ENCODE measurements around the gene CADPS2. TPM values are rescaled to one million over a fixed set of nuclear protein-coding genes. Genes with fewer than 3 reads are reported as not detected.

Gene CADPS2
- total RNA-seq, 2 experiments from 2014 or later: not detected

DNA sequence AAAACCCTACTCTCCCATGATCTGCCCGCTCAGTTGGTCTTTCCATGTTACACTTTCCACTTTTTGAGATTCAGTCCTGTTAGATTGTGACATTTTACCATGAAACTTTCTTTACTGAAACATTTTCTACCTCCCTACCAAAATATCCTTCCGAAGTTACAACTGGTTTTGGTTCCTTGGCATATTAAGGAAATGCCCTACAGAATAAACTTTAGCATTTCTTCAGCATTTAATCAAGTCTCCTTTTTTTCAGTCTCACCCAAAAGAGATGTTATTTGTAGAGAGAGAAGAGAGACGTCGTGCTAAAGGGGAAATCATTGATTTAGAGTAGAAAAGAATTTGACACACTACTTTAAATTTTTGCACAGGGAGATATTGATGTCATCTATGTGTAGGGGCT lies 572.0 kb downstream of the CADPS2 start:
- ChIA-PET CTCF (ENCODE audit: unreplicated experiment) (no interaction called here), POLR2A (no interaction called here)
- no peaks in the 10 kb centered on the region for H3K9me2 ChIP-seq (ENCODE audit: insufficient read depth, low read length)
- no peaks in the 10 kb centered on the region for H3K9me3 ChIP-seq (ENCODE audit: low read length)
- H4K20me1 ChIP-seq (ENCODE audit: insufficient read depth, low read length): no peaks in the 10 kb centered on the region
- TF ChIP-seq EZH2phosphoT487 (IDR thresholded peaks at IDR 0.05; ENCODE audit: borderline replicate concordance, low read depth, low read length) (no peak), CTCF (conservative IDR thresholded peaks at IDR 0.05; ENCODE audit: low read length) (no peak)
- no peaks in the 10 kb centered on the region for H3K4me1 ChIP-seq (ENCODE audit: insufficient read depth, low read length, poor library complexity, severe bottlenecking)
- H3K4me3 ChIP-seq (ENCODE audit: low read depth, low read length, poor library complexity, severe bottlenecking): no peak overlapping the region
- no TSS peak for BruUV-seq (replicated peaks)
- no peak overlapping the region for H2AFZ ChIP-seq (ENCODE audit: low read length)
- H3K79me2 ChIP-seq (ENCODE audit: insufficient read depth, low read depth, low read length): no peaks in the 10 kb centered on the region
- DNase-seq (ENCODE audit: low spot score): no peak
- H3K4me2 ChIP-seq (ENCODE audit: low read length): no peak overlapping the region
- intact Hi-C loops (cut with micrococcal nuclease; ENCODE audit: unreplicated experiment): no loop called here
- no peaks in the 10 kb centered on the region for H3K36me3 ChIP-seq (ENCODE audit: insufficient read depth, low read length)
- no peak overlapping the region for H3K27ac ChIP-seq (ENCODE audit: low read depth, low read length, poor library complexity, severe bottlenecking)

DNA sequence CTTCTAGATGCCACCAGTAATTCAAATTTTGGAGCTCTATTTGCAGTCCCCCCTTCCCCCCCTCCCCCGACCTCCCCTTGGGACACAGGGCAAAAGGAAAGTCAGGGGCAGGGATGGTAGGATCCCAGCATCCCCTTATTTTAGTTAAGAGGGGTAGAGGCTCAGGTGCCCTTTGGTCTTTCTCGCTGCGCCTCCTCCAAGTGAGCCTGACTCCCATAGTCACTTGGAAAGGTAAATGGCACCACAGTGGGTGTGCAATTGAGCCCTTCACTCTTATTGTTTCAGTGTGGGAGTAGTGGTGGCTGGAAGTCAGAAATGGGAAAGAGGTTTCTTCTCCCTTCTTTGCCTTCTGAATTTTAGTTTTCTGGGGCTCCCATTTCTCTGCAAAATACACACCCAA lies 573.5 kb downstream of the CADPS2 start:
- Histone ChIP-seq H3K4me2 (ENCODE audit: low read length) (no peak overlapping the region), H3K4me3 (ENCODE audit: low read depth, low read length, poor library complexity, severe bottlenecking) (no peak overlapping the region), H3K27ac (ENCODE audit: low read depth, low read length, poor library complexity, severe bottlenecking) (no peak overlapping the region), H2AFZ (ENCODE audit: low read length) (no peak overlapping the region), H3K9me2 (ENCODE audit: insufficient read depth, low read length) (no peaks in the 10 kb centered on the region), H3K4me1 (ENCODE audit: insufficient read depth, low read length, poor library complexity, severe bottlenecking) (no peaks in the 10 kb centered on the region), H3K79me2 (ENCODE audit: insufficient read depth, low read depth, low read length) (no peaks in the 10 kb centered on the region), H3K9me3 (ENCODE audit: low read length) (no peaks in the 10 kb centered on the region), H4K20me1 (ENCODE audit: insufficient read depth, low read length) (no peaks in the 10 kb centered on the region), H3K36me3 (ENCODE audit: insufficient read depth, low read length) (no peaks in the 10 kb centered on the region)
- no TSS peak for BruUV-seq (replicated peaks)
- no peak for TF ChIP-seq CTCF (conservative IDR thresholded peaks at IDR 0.05; ENCODE audit: low read length)
- no peak for TF ChIP-seq EZH2phosphoT487 (IDR thresholded peaks at IDR 0.05; ENCODE audit: borderline replicate concordance, low read depth, low read length)
- ChIA-PET POLR2A (no interaction called here), CTCF (ENCODE audit: unreplicated experiment) (no interaction called here)
- intact Hi-C loops (cut with micrococcal nuclease; ENCODE audit: unreplicated experiment): no loop called here
- no peak for DNase-seq (ENCODE audit: low spot score)

DNA sequence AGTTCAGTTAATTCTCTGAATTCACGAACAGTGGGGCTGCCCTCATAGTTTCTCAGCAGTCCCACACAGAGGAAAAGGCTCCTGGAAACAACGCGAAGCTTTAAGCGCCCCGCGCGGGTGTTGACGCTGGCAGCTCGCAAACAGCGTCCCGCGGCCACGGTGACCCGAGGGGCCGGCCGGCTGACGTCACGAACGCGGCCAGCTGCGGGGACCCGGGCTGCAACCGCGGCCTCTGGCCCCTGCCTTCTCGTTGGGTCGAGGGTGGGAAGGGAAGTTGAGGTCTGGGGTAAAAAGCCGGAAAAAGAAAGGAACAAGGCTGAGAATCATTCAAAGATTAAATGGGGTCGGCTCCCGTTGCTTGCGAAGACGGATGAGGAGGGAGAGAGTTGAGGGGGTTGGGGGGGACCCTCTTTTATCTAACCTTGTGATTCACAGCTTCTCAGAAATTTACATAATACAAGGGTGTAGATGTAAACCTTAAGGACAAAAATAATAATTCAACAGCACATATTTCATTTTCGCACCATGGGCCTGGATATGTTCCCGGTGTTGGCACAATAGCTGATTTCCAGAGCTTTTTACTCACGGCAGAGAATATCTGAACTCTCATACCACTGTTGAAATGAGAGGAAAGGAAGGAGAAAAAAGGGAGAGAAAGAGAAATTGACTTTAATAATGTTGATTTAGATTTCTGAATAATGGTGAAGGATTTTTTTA lies 574.4 kb downstream of the CADPS2 start:
- ChIA-PET POLR2A (interaction anchor here (0.5 kb wide), 1 partner anchor 1307 kb away, joined by 6 read pairs; no protein-coding TSS in a partner anchor), CTCF (ENCODE audit: unreplicated experiment) (no interaction called here)
- Histone ChIP-seq H3K4me3 (ENCODE audit: low read depth, low read length, poor library complexity, severe bottlenecking) (no peak overlapping the region), H3K79me2 (ENCODE audit: insufficient read depth, low read depth, low read length) (no peaks in the 10 kb centered on the region), H4K20me1 (ENCODE audit: insufficient read depth, low read length) (no peaks in the 10 kb centered on the region), H3K36me3 (ENCODE audit: insufficient read depth, low read length) (no peaks in the 10 kb centered on the region), H2AFZ (ENCODE audit: low read length) (no peak overlapping the region), H3K9me2 (ENCODE audit: insufficient read depth, low read length) (no peaks in the 10 kb centered on the region), H3K4me2 (ENCODE audit: low read length) (no peak overlapping the region), H3K9me3 (ENCODE audit: low read length) (no peaks in the 10 kb centered on the region), H3K27ac (ENCODE audit: low read depth, low read length, poor library complexity, severe bottlenecking) (no peak overlapping the region), H3K4me1 (ENCODE audit: insufficient read depth, low read length, poor library complexity, severe bottlenecking) (no peaks in the 10 kb centered on the region)
- no TSS peak for BruUV-seq (replicated peaks)
- intact Hi-C loops (cut with micrococcal nuclease; ENCODE audit: unreplicated experiment): no loop called here
- no peak for DNase-seq (ENCODE audit: low spot score)
- TF ChIP-seq EZH2phosphoT487 (IDR thresholded peaks at IDR 0.05; ENCODE audit: borderline replicate concordance, low read depth, low read length) (no peak), CTCF (conservative IDR thresholded peaks at IDR 0.05; ENCODE audit: low read length) (no peak)
